ENCODE results near the gene APOA4.

Gene APOA4

GRCh38 chr11:116823031-116823843 is at the start of gene APOA4:
TSS of gene APOA4 (minus strand) at chr11:116823304. CDS start at chr11:116823191, 113 bp downstream.
- H3K4me3 ChIP-seq (ENCODE audit: low read depth, low read length), result no peak within 1 kb of the TSS
- TF ChIP-seq, protein P1, sequence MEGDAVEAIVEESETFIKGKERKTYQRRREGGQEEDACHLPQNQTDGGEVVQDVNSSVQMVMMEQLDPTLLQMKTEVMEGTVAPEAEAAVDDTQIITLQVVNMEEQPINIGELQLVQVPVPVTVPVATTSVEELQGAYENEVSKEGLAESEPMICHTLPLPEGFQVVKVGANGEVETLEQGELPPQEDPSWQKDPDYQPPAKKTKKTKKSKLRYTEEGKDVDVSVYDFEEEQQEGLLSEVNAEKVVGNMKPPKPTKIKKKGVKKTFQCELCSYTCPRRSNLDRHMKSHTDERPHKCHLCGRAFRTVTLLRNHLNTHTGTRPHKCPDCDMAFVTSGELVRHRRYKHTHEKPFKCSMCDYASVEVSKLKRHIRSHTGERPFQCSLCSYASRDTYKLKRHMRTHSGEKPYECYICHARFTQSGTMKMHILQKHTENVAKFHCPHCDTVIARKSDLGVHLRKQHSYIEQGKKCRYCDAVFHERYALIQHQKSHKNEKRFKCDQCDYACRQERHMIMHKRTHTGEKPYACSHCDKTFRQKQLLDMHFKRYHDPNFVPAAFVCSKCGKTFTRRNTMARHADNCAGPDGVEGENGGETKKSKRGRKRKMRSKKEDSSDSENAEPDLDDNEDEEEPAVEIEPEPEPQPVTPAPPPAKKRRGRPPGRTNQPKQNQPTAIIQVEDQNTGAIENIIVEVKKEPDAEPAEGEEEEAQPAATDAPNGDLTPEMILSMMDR (IDR thresholded peaks at IDR 0.05; ENCODE audit: low read depth, low read length), result no peak

DNA sequence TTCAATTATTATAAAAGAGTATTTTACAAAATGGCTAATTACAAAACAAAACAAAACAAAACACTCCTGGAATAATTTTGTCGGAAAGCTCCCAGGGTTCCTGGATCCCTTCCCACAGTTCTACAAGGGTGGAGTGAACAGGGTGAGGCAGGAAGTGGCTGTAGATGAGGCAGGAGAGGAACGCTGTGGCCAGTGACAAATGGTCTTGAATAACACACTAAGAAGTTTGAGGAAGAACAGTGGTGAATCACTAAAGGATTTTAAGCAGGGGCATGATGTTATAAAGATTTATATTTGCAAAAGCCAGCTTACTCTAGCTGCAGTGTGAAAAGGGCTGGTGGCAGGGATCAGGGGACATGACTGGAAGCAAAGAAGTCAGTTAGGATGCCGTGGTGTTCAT is 48.1 kb upstream of the APOA4 start:
- TF ChIP-seq, protein P1 (IDR thresholded peaks at IDR 0.05; ENCODE audit: low read depth, low read length), result no peak

GRCh38 chr11:116870054-116870453 is 47.0 kb upstream of the APOA4 start:
- TF ChIP-seq, protein P1 (IDR thresholded peaks at IDR 0.05; ENCODE audit: low read depth, low read length), result no peak
- no peak overlapping the region for H3K4me3 ChIP-seq (ENCODE audit: low read depth, low read length)

More for the DNA sequence above, 48.1 kb upstream of the APOA4 start:
- no peak overlapping the region for H3K4me3 ChIP-seq (ENCODE audit: low read depth, low read length)

DNA sequence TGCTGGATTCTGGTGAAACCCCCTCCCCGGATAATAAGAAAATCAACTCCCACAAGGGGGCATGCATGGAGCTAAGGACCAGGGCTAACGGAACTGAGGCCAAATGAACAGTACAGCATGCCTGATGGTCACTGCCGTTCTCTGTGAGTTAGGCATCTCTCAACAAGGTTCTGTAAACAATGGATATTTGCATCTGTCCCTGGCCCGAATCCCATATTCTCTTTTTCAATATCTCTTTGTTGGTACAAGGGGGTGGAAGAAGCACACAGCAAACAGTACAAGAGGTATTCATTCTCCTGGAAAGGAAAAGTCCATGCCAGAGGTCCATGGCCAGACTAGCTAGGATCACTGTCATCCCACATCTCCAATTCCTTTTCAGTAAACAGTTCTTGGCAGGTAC is 46.5 kb upstream of the APOA4 start:
- H3K4me3 ChIP-seq (ENCODE audit: low read depth, low read length), result no peak overlapping the region
- TF ChIP-seq, protein P1 (IDR thresholded peaks at IDR 0.05; ENCODE audit: low read depth, low read length), result no peak

DNA sequence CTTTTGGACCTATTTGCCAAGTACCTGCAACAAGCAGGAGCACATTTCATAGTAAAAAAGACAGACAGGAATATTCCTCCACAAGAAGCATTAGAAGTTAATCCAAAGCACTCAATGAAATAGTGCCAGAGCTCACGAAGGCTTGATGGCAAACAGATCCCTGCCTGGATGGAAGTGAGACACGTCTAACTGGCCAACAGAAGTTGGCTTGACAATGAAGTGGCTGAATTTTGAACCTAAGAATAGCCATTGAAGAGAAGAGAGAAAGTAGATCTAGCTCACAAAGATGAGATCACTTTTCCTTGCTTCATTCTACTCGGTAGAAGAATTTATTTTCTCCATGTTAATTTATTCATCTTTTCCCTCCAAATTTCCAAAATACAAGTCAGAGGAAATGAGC is 45.0 kb upstream of the APOA4 start:
- H3K4me3 ChIP-seq (ENCODE audit: low read depth, low read length), result no peak overlapping the region
- TF ChIP-seq, protein P1 (IDR thresholded peaks at IDR 0.05; ENCODE audit: low read depth, low read length), result no peak

GRCh38 chr11:116867619-116868018 is 44.5 kb upstream of the APOA4 start:
- H3K4me3 ChIP-seq (ENCODE audit: low read depth, low read length), result no peak overlapping the region
- TF ChIP-seq, protein P1 (IDR thresholded peaks at IDR 0.05; ENCODE audit: low read depth, low read length), result no peak

GRCh38 chr11:116866804-116867455 is 43.8 kb upstream of the APOA4 start:
- H3K4me3 ChIP-seq (ENCODE audit: low read depth, low read length), result no peak overlapping the region
- TF ChIP-seq, protein P1 (IDR thresholded peaks at IDR 0.05; ENCODE audit: low read depth, low read length), result no peak
